ENCODE measurements around the gene FNDC5.

The FNDC5 gene

GRCh38 chr1:32883338-32884031, 12.8 kb upstream of the FNDC5 start:
- DNase-seq = no peak

- DNase-seq = no peak
These were observed 11.4 kb upstream of the FNDC5 start for GRCh38 chr1:32881871-32882850.

GRCh38 chr1:32881291-32881690, 10.6 kb upstream of the FNDC5 start:
- DNase-seq = no peak

GRCh38 chr1:32878637-32879041, 7.9 kb upstream of the FNDC5 start:
- DNase-seq = no peak

- DNase-seq = no peak
These were observed 7.5 kb upstream of the FNDC5 start for GRCh38 chr1:32878183-32878582.

GRCh38 chr1:32877211-32878110, 6.7 kb upstream of the FNDC5 start:
- DNase-seq = no peak

GRCh38 chr1:32876341-32877210, 5.9 kb upstream of the FNDC5 start:
- DNase-seq = peak; percentile 34

- DNase-seq = no peak
These were observed 4.4 kb upstream of the FNDC5 start for GRCh38 chr1:32874860-32875752.

GRCh38 chr1:32873484-32873883, 2.8 kb upstream of the FNDC5 start:
- no peak for DNase-seq

GRCh38 chr1:32872192-32872460, 1.4 kb upstream of the FNDC5 start:
- DNase-seq = no peak

GRCh38 chr1:32871364-32872191, 866 bp upstream of the FNDC5 start:
- no peak for DNase-seq

GRCh38 chr1:32869923-32870614, 643 bp downstream of the FNDC5 start:
- no peak for DNase-seq

GRCh38 chr1:32868806-32869455, 1.8 kb downstream of the FNDC5 start:
- DNase-seq = no peak

GRCh38 chr1:32868085-32868484, 2.6 kb downstream of the FNDC5 start:
- no peak for DNase-seq

GRCh38 chr1:32867671-32868070, 3.0 kb downstream of the FNDC5 start:
- DNase-seq = no peak

- no peak for DNase-seq
These were observed 3.6 kb downstream of the FNDC5 start for GRCh38 chr1:32867151-32867550.

- no peak for DNase-seq
These were observed 4.9 kb downstream of the FNDC5 start for GRCh38 chr1:32865639-32866405.

- DNase-seq = no peak
These were observed 6.2 kb downstream of the FNDC5 start for GRCh38 chr1:32864375-32865019.

All from stimulated activated naive CD4-positive, alpha-beta T cell treated with Interleukin-2 at 50 U/mL for 16 hours (primary cell).